Upper lobe of left lung (tissue), 4 donors: ENCODE measurements around the gene ARHGEF1.

Experiments
- POLR2A ChIP-seq, 4 donors: fragments of 450-650 bp; IDR thresholded peaks; one replicate each; pipeline ENCODE4 v1.5.1; 2016 to 2017; ENCODE audit warnings: antibody characterized with exemption in 4 of 4, mild to moderate bottlenecking in 2 of 4
- TF ChIP-seq, protein P1 (sequence below), 6 experiments: fragments of 450-650 bp in 4 of 6; fragments of 200-600 bp in 2 of 6; sonication (generic) in 2 of 6; IDR thresholded peaks; one replicate each; pipeline ENCODE4 v1.5.1; 2016 to 2019; ENCODE audit warnings: antibody characterized with exemption in 6 of 6

DNA sequence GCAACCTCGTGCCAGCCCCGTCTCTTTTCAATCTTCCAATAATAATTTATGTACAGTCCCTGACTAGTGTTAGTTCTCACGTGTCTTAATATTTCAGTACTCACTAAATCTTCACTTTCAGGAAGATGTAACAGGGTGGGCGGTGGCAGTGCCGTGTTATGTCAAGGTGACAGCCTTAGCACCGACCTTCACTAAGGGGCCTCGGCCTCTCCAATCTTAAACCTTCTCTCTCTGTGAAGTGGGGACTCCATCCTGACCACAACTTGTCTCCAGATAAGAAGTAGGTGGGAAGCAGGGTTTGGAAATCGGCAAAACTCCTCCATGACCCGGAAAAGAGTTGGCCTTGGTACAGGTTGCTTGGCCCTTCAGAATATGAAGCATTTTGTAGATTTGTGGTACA, 21.1 kb upstream of the ARHGEF1 start:
- TF ChIP-seq, protein P1, sequence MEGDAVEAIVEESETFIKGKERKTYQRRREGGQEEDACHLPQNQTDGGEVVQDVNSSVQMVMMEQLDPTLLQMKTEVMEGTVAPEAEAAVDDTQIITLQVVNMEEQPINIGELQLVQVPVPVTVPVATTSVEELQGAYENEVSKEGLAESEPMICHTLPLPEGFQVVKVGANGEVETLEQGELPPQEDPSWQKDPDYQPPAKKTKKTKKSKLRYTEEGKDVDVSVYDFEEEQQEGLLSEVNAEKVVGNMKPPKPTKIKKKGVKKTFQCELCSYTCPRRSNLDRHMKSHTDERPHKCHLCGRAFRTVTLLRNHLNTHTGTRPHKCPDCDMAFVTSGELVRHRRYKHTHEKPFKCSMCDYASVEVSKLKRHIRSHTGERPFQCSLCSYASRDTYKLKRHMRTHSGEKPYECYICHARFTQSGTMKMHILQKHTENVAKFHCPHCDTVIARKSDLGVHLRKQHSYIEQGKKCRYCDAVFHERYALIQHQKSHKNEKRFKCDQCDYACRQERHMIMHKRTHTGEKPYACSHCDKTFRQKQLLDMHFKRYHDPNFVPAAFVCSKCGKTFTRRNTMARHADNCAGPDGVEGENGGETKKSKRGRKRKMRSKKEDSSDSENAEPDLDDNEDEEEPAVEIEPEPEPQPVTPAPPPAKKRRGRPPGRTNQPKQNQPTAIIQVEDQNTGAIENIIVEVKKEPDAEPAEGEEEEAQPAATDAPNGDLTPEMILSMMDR (IDR thresholded peaks at IDR 0.05) = no peak
- TF ChIP-seq POLR2A (IDR thresholded peaks at IDR 0.05) = no peak
